Adipocyte (in vitro differentiated cells): ENCODE measurements around the gene CLMN.
"Not testable (repeated sequence)": the region's sequence is repeated elsewhere in the genome, so short reads cannot be mapped to it uniquely, and the experiment has no call there.

Source experiments
- DNase-seq: peaks from one replicate; pipeline ENCODE4 v3.0.0-alpha.2; 2015; ENCODE audit warnings: low read depth
- H3K27me3 ChIP-seq: replicated peaks from 2 replicates; pipeline ENCODE4 v1.7.0; 2013; ENCODE audit warnings: mild to moderate bottlenecking, low read length, moderate library complexity; ENCODE audit not compliant: control insufficient read depth, insufficient read depth
- H3K36me3 ChIP-seq: 2 replicates; pipeline ENCODE4 v1.7.0; 2013; ENCODE audit warnings: low read length, mild to moderate bottlenecking, moderate library complexity; ENCODE audit not compliant: control insufficient read depth, insufficient read depth, severe bottlenecking
- H3K4me1 ChIP-seq: 2 replicates; pipeline ENCODE4 v1.7.0; 2013; ENCODE audit warnings: mild to moderate bottlenecking, low read length, moderate library complexity; ENCODE audit not compliant: control insufficient read depth, insufficient read depth
- H3K4me3 ChIP-seq: 2 replicates; pipeline ENCODE4 v1.7.0; 2013; ENCODE audit warnings: mild to moderate bottlenecking, low read length, moderate library complexity
- H3K9ac ChIP-seq: 2 replicates; pipeline ENCODE4 v1.7.0; 2013; ENCODE audit warnings: mild to moderate bottlenecking, low read length, moderate library complexity
- H3K9me3 ChIP-seq: 2 replicates; pipeline ENCODE4 v1.7.0; 2013; ENCODE audit warnings: mild to moderate bottlenecking, low read length, moderate library complexity; ENCODE audit not compliant: control insufficient read depth

Gene CLMN

GRCh38 chr14:95290871-95291431 lies 28.8 kb downstream of the CLMN start:
- H3K9me3 ChIP-seq = peaks cover 5% of the 10 kb centered on the region
- H3K4me3 ChIP-seq = no peak overlapping the region
- H3K36me3 ChIP-seq = no peaks in the 10 kb centered on the region
- DNase-seq = no peak
- no peak overlapping the region for H3K9ac ChIP-seq
- H3K27me3 ChIP-seq = no peaks in the 10 kb centered on the region
- peaks cover 21% of the 10 kb centered on the region for H3K4me1 ChIP-seq

- Histone ChIP-seq H3K4me3 (no peak overlapping the region), H3K4me1 (peaks cover 20% of the 10 kb centered on the region), H3K9me3 (no peaks in the 10 kb centered on the region), H3K27me3 (no peaks in the 10 kb centered on the region), H3K9ac (no peak overlapping the region), H3K36me3 (no peaks in the 10 kb centered on the region)
- no peak for DNase-seq
Measured at GRCh38 chr14:95290021-95290420, 29.7 kb downstream of the CLMN start.

- no peak for DNase-seq
- H3K9me3 ChIP-seq = no peaks in the 10 kb centered on the region
- no peaks in the 10 kb centered on the region for H3K36me3 ChIP-seq
- no peak overlapping the region for H3K9ac ChIP-seq
- peaks cover 17% of the 10 kb centered on the region for H3K4me1 ChIP-seq
- no peaks in the 10 kb centered on the region for H3K27me3 ChIP-seq
- H3K4me3 ChIP-seq = no peak overlapping the region
Measured at GRCh38 chr14:95289323-95290010, 30.2 kb downstream of the CLMN start.

- Histone ChIP-seq H3K4me3 (no peak overlapping the region), H3K9ac (no peak overlapping the region), H3K4me1 (peaks cover 17% of the 10 kb centered on the region), H3K9me3 (no peaks in the 10 kb centered on the region), H3K36me3 (no peaks in the 10 kb centered on the region), H3K27me3 (no peaks in the 10 kb centered on the region)
- DNase-seq = no peak
Measured at GRCh38 chr14:95288672-95289322, 30.9 kb downstream of the CLMN start.

- Histone ChIP-seq H3K4me3 (no peak overlapping the region), H3K4me1 (peaks cover 20% of the 10 kb centered on the region), H3K9ac (no peak overlapping the region), H3K9me3 (no peaks in the 10 kb centered on the region), H3K27me3 (no peaks in the 10 kb centered on the region), H3K36me3 (no peaks in the 10 kb centered on the region)
- no peak for DNase-seq
Measured at GRCh38 chr14:95287176-95287754, 32.4 kb downstream of the CLMN start.

GRCh38 chr14:95286645-95287044 lies 33.1 kb downstream of the CLMN start:
- no peak for DNase-seq
- Histone ChIP-seq H3K9ac (no peak overlapping the region), H3K4me1 (peaks cover 20% of the 10 kb centered on the region), H3K36me3 (no peaks in the 10 kb centered on the region), H3K9me3 (no peaks in the 10 kb centered on the region), H3K27me3 (no peaks in the 10 kb centered on the region), H3K4me3 (no peak overlapping the region)

- no peak for DNase-seq
- Histone ChIP-seq H3K27me3 (no peaks in the 10 kb centered on the region), H3K9ac (no peak overlapping the region), H3K36me3 (no peaks in the 10 kb centered on the region), H3K4me1 (peaks cover 12% of the 10 kb centered on the region), H3K4me3 (no peak overlapping the region), H3K9me3 (no peaks in the 10 kb centered on the region)
Measured at GRCh38 chr14:95285566-95285965, 34.1 kb downstream of the CLMN start.

- not testable (repeated sequence) for H3K4me3 ChIP-seq, H3K27me3 ChIP-seq, H3K9ac ChIP-seq, H3K36me3 ChIP-seq, DNase-seq, H3K9me3 ChIP-seq
- peaks cover 12% of the 10 kb centered on the region for H3K4me1 ChIP-seq
Measured at GRCh38 chr14:95283802-95284201, 35.9 kb downstream of the CLMN start.

GRCh38 chr14:95282986-95283380 lies 36.7 kb downstream of the CLMN start:
- peaks cover 12% of the 10 kb centered on the region for H3K4me1 ChIP-seq
- H3K4me3 ChIP-seq, DNase-seq, H3K9me3 ChIP-seq, H3K36me3 ChIP-seq, H3K27me3 ChIP-seq, H3K9ac ChIP-seq: not testable (repeated sequence)

GRCh38 chr14:95282354-95282985 lies 37.2 kb downstream of the CLMN start:
- H3K9me3 ChIP-seq = no peaks in the 10 kb centered on the region
- DNase-seq = no peak
- no peak overlapping the region for H3K4me3 ChIP-seq
- H3K9ac ChIP-seq = no peak overlapping the region
- peaks cover 12% of the 10 kb centered on the region for H3K4me1 ChIP-seq
- H3K36me3 ChIP-seq = no peaks in the 10 kb centered on the region
- no peaks in the 10 kb centered on the region for H3K27me3 ChIP-seq

GRCh38 chr14:95281560-95282176 lies 38.0 kb downstream of the CLMN start:
- no peak overlapping the region for H3K9ac ChIP-seq
- H3K36me3 ChIP-seq = no peaks in the 10 kb centered on the region
- H3K27me3 ChIP-seq = no peaks in the 10 kb centered on the region
- peaks cover 12% of the 10 kb centered on the region for H3K4me1 ChIP-seq
- DNase-seq = no peak
- no peak overlapping the region for H3K4me3 ChIP-seq
- no peaks in the 10 kb centered on the region for H3K9me3 ChIP-seq
